ENCODE measurements around the gene PLCH1. TPM values are rescaled to one million over a fixed set of nuclear protein-coding genes. Genes with fewer than 3 reads are reported as not detected.
"Not testable (repeated sequence)": the region's sequence is repeated elsewhere in the genome, so short reads cannot be mapped to it uniquely, and the experiment has no call there.

The PLCH1 gene
- total RNA-seq, 2 donors from 2014 or later: 0.05 TPM; not detected in 1

DNA sequence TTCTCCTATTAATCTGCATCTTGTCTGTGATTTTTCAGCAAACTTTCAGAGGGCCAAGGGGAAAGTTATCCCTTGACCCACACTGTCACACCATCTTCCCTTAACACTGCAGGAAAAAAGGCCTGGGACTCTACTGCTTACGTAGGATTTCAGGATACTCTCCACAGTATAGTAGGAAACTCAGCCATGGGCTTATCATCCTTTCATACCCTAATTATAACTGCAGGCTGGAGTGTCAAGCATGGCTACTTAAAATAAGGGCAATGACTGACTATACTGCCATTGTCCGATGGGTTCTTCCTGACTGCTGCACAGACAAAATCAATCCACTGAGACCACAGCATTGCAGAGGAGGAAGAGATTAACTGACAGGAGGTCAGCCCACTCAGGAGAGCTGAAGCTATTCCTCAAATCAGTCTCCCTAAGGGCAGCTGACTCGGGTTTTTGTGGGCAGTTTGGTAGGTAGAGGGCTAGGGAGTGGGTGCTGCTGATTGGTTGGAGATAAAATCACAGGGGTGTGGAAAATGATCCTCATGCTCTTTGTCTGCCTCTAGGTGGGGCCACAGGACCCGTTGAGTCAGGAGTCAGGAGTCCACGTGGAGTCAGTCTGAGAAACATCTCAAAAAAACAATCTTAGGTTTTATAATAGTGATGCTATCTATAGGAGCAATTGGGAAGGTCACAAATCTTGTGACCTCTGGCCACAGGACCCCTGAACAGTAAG, 333.2 kb downstream of the PLCH1 start:
- intact Hi-C loops (cut with DNase I): no loop called here
- DNase-seq (ENCODE audit: low spot score): no peak

DNA sequence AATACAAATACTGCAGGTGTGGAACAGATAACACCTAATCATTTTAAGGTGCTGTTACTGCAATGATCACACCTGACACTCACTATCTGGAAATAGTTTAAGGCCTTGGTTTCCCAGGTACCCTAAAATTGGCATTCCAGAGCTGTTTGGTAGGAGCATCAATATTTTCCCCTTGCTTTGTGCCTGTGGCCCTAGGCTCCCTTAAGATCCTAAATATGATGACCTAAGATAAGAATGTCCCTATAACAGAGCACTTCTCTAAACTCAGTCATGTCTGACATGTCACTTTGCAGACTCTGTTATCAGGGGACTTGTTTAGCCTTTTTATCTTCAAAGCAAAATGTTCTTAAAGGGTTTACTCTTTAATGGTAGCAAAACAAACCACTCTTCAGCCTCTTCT, 335.5 kb downstream of the PLCH1 start:
- no peak for DNase-seq (ENCODE audit: low spot score)
- intact Hi-C loops (cut with DNase I): no loop called here

DNA sequence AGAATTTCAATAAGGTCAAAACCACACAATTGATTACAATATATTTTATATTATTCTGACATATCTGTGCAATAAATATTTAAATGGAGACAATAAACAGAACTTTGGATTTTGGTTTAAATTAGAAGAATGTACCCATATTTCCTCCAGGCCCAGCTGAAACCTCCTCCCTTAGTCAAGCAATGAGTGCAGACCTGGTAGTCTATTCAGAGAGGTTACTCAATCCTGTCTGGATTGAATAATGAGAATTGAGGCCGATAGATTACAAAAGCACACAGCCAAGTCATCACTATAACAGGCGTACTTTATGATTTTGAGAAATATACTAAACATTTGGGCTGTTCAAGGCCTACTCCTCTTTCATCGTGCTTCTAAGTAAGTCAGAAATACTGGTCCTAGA, 336.9 kb downstream of the PLCH1 start:
- intact Hi-C loops (cut with DNase I): no loop called here

DNA sequence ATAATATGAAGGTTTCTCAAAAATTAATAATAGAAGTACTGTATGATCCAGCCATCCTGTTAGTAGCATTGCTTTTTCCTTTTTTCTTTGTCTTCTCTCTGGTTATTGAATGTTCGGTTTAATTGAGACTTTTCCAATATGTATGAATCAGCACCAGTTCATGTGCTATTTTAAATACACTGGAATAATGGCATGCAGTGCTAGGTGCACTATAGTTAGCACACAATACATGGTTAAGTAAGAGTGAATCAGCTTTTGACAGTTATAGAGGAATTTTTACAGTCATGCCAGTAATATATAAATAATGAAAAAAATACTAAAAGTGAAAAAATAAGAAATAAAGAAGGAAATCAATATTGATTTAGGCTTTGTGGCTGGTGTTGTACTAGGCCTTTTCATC, 337.5 kb downstream of the PLCH1 start:
- DNase-seq (ENCODE audit: low spot score): no peak
- intact Hi-C loops (cut with DNase I): no loop called here

More for the DNA sequence above, 336.9 kb downstream of the PLCH1 start:
- DNase-seq (ENCODE audit: low spot score): no peak

DNA sequence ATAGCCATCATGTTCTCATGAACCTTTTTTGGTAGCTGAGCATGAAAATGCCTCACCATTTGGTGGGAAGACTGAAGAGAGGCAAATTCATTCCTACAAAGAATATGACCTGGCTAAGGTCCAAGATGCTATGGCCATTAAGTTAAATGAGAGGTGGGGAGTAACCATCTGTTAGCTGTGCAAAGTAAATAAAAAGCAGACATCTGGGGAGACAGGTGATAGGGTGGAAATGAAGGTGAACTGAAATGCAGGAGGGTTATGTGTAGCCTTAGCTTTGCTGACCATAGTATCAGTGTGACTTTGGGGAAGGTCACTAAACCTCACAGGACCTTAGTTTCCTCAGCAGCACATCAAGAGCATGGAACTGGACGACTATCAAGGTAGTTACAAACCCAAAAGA, 340.4 kb downstream of the PLCH1 start:
- intact Hi-C loops (cut with DNase I): no loop called here
- no peak for DNase-seq (ENCODE audit: low spot score)

DNA sequence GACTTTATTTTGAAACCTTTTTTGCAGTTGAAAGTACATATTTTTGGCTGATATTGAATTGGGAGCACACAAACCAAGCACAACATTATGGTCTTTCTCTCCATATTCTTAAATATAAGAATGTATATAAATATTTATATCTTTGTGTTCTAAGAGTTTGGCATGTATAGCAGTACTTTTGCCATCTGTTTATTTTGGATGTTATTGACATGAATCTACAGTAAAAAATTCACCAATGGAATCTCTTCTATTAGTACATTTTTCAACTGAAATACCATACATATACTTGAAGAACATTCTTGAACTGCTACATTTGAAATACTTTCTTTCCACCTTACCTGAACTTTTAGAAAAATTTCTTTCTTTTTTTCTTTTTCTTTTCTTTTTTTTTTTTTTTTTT, 342.2 kb downstream of the PLCH1 start:
- DNase-seq (ENCODE audit: low spot score): no peak
- intact Hi-C loops (cut with DNase I): no loop called here

DNA sequence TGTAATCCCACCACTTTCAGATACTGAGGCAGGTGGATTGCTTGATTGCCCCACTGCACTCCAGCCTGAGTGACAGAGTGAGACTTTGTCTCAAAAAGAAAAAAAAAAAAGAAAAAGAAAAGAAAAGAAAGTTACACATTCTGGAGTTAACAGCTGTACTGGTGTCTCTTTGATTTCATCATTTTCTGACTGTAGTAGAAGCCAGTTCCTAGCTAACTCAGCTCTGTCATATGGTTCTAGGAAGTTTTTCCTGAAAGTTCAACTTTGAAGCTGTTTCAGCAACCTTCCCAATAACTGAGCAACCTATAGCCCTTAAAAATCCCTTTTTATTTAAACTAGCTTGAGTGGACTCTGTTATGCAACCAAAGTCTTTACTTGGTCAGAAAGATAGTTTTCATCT, 346.8 kb downstream of the PLCH1 start:
- intact Hi-C loops (cut with DNase I): no loop called here
- no peak for DNase-seq (ENCODE audit: low spot score)

DNA sequence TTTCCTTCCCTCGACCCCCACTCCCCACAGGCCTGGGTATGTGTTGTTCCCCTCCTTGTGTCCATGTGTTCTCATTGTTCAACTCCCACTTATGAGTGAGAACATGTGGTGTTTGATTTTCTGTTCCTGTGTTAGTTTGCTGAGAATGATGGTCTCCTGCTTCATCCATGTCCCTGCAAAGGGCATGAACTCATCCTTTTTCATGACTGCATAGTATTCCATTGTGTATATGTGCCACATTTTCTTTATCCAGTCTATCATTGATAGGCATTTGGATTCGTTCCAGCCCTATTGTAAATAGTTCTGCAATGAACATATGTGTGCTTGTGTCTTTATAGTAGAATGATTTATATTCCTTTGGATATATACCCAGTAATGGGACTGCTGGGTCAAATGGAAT, 350.0 kb downstream of the PLCH1 start:
- DNase-seq (ENCODE audit: low spot score); intact Hi-C loops (cut with DNase I): not testable (repeated sequence)

DNA sequence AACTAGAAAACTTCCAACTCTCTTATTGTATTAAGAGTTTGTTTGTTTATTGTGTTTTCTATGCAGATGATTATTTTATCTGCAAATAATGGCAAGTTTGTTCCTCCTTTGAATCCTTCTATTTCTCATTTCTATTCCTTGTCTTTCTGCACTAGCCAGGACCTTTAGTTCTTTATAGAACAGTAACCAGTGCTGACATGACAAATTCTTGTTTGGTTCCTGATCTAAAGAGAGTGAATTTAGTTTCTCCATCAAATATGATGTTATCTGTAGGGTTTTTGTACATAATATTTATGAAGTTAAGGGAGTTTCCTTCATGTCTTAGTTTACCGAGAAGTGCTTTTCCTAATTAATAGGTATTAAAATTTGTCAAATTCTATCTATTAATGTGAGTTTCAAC, 350.6 kb downstream of the PLCH1 start:
- DNase-seq (ENCODE audit: low spot score): no peak
- intact Hi-C loops (cut with DNase I): no loop called here

DNA sequence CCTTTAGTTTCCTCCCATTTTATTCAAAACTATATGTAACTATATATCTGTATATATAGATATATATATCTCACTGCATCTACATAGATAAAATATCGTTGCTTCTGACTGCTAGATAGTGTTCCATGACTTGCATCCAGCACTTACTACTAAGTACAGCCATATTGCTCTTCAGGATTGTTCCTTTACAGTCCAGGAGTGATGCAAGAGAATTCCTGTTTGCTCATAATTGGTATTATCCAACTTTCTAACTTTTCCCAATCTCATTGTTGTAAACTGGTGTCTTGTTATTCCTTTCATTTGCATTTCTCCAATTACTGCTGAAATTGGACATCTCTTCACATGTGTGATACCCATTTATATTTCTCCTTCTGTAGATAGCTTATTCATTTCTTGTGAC, 351.6 kb downstream of the PLCH1 start:
- DNase-seq (ENCODE audit: low spot score): no peak
- intact Hi-C loops (cut with DNase I): no loop called here

DNA sequence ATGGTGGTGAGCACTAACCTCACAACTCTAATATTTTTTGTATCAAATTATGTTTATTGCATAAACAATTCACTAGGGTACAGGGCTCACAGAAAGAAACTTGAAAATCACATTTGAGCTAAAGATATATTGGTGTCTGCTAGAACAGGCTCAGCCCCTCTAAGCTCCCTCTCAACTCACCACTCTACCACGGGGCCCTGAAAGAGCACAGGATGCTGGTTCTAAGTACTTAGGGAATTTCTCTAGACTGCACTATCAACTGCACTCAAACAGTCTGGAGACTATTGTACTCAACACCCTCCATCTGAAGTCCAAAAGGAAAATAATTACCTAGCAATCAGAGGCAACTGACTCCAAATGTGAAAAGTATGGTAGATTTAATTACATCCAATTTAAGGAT, 352.7 kb downstream of the PLCH1 start:
- intact Hi-C loops (cut with DNase I): no loop called here
- no peak for DNase-seq (ENCODE audit: low spot score)

DNA sequence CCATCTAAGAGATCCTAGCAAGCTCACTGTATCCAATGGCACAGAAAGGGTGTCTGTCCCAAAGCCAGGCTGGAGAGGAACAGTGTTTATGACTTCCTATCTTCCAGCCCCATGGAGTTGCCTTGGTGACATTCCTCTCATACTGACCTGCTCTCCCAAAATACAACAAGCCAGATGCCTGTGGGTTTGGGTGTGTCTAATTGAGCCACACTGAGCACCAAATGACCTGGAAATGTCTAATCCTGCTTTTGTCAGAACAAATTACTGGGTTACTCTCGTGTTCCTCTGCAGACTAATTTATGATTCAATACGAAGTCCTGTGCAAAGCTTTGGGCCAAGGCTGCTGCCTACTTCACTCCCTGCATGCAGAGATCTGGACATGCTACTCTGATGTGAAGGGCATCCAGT, 353.3 kb downstream of the PLCH1 start:
- intact Hi-C loops (cut with DNase I): no loop called here

DNA sequence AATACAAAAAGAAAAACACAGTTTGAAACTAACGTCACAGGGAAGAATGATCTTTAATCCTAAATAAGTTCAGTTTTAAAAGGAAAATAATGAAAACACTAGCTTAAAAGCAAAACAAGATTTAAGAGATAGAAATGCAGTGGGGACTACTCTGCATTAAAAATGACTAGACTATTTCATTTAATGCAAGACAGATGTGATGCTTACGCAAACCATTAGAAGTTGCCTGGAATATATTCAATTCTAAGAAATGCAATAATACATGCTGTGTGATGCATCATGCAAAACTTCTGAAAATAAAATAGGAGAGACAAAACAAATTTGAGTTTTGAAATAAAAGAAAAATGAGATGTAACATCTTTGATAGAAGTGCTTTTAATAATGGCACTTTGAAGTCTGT, 353.8 kb downstream of the PLCH1 start:
- DNase-seq (ENCODE audit: low spot score): no peak
- intact Hi-C loops (cut with DNase I): no loop called here

More for the DNA sequence above, 353.3 kb downstream of the PLCH1 start:
- no peak for DNase-seq (ENCODE audit: low spot score)

DNA sequence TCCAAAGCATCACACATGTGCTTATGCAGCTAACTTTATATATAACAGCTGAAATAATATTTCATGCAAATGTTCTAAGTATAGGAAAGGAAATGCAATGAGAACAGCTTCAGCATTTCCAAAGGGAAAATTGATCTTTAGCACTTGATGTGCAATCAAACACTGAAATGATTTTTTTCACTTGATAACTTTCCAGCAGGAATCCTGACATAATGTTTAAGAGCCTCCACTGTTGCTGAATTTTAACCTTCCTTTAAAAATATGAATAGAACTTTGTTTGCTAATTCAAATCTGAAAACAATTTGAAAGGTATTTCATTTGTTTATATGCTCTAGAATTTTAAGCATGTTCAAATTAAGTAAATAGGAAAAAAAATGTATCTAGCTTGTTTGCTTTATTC, 354.5 kb downstream of the PLCH1 start:
- DNase-seq (ENCODE audit: low spot score): no peak
- intact Hi-C loops (cut with DNase I): no loop called here

DNA sequence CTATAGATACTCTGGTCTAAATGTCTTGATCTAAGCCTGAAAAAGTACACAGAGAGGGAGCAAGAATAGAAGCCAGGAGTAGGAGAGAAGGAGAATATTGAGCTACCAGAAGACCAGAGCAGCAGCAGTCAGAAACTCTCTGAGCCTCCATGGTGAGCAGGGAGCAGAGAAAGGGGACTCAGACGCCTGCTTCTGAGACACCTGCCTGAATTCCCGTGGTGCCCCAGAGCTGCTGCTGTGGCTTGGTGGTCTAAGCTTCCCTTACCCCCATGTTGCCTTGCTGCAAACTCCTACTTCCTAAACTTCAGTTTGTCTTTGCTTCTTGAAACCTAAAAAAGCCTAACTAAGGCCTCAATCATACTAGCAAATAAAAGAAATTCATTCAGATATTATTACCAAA, 356.5 kb downstream of the PLCH1 start:
- intact Hi-C loops (cut with DNase I): no loop called here
- no peak for DNase-seq (ENCODE audit: low spot score)

DNA sequence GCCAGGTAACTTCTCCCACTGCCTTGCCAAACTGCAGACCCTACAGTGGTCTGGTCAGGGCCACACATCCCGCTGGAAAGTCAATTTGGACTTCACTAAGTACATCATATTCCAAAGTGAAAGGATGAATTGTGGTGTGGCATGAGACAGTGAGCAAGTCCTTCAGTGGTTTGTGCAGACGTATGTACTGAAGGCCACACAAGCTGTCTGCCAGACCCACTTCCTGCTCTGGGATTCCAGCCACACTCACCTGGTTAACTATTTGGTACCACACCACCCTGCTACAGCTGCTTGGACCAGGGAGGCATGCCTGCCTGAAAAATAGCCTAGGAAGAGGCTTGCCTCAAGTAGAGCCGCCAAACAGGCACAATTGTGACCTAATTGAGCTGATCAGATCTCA, 357.3 kb downstream of the PLCH1 start:
- no peak for DNase-seq (ENCODE audit: low spot score)

DNA sequence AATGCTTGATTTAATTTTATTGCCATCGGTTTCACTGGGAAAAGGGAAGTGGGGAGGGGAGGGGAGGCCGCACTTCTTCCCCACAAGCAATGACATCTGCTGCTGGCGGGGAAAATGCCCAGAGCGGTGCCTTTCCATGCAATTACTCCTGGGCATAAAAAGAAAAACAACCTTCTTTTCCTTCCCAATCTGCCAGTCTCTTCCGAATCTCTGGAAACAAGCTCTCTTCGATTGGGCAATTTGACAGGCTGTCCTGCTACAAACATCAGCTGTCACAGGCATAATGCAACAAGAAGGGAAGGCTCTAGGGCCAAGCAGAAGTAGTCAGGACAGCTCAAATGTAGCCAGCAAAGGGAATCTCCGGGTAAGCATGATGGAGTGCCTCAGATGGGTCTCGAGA, 358.0 kb downstream of the PLCH1 start:
- intact Hi-C loops (cut with DNase I): no loop called here
- DNase-seq (ENCODE audit: low spot score): no peak

More for the DNA sequence above, 357.3 kb downstream of the PLCH1 start:
- intact Hi-C loops (cut with DNase I): no loop called here

DNA sequence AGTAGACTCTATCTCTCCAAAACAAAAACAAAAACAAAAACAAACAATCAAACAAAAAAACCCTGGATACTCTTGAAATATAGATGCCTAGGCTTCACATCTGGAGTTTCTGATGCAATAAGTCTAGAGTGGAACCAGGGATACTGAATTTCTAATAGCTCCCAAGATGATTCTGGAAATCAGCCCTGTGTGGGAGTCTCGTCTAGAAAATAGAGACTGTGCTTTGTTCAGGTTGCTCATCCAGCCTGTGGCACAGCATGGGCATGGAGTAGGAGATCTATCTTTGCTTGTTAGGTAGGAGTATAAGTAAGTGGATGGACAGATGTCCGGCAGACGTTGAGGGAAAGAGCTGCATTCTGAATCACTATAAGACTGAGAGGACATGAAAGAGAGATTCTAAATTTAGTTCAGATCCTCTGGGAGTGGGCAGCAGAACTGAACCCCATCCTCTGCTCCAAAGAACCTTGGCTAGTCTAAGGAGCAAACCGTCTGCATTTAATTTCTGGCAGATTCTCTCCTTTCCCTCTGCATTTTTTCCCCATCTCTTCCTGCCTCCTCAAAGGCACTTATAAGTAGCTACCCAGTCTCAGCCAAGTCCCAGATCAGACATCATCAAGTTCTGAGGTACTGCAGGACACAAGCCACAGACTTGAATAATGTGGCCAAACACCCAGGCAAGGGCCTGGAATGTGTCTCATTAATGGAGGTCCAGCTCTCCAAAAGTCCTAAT, 358.8 kb downstream of the PLCH1 start:
- intact Hi-C loops (cut with DNase I): no loop called here
- no peak for DNase-seq (ENCODE audit: low spot score)

DNA sequence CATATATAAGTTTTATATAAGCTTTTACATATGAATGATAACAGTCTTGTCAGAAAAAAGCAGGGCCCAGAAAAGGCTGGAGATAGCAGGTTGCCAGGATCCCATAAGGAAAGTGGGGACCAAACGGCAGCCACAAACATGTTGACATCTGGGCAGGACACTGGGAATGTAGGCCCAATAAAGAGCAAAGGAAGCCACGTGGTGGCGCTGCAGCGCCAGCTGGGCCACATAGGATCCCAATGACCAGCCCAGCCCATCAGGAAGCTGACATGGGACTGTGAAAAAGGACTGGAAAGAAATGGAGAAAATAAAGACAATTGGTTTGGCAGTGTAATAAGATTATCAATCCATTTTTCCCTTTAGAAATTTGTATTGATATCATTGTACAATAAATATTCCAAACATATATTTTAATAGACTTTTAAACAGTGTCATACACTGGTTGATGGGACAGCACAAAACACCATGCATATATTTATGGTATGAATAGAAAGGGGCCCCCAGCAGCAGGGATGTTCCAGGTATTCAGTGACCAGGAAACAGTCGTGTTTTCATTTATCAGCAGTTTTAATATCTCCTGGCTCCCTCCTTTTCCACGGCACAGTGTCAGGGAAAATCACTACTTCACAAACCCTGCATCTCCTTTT, 362.4 kb downstream of the PLCH1 start:
- DNase-seq (ENCODE audit: low spot score): peak; percentile 88
- intact Hi-C loops (cut with DNase I): no loop called here

DNA sequence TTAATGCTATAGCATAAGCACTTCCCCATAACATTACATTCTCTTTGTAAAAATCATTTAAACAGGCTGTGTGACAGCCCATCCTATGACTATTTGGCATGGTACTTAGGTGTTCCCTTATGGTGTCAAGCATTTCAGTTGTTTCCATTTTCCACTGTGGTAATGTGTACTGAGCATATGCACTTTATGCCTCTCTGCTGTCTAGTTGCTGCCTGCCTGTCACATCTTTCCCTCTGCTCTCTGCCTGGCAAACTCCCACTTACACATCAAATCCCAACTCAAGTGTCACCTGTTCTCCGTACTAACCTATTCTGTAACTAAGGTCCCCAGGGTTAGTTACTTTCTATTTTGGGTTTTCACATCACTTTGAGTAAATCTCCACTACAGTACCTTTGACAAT, 367.0 kb downstream of the PLCH1 start:
- DNase-seq (ENCODE audit: low spot score): no peak
- intact Hi-C loops (cut with DNase I): no loop called here

DNA sequence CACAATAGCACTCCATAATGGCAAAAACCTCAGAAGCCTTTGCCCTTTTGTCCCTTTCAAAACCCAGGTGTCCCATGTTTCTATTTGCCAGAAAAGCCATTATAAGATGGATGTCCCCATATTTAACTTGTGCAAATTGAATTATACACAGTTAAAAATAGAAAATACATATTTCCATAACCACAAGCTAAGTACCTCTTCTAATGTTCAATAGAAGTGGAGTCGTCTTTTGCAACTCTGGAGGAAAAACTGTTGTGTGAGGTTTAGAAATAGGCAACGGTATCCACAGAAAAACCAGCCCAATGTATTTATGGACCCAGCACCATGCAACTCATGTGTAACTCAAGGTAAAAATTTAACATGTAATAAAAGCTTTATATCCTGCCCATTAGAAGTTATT, 367.8 kb downstream of the PLCH1 start:
- no peak for DNase-seq (ENCODE audit: low spot score)
- intact Hi-C loops (cut with DNase I): no loop called here

Data from posterior vena cava (tissue), 2 donors.